Measurements from ENCODE around the gene F2. TPM values are rescaled to one million over a fixed set of nuclear protein-coding genes. Genes with fewer than 3 reads are reported as not detected.

The F2 gene
- total RNA-seq, 4 donors from 2014 or later, result 1.4 to 3.0 TPM; not detected in 2

GRCh38 chr11:46760429-46761128 is 41.6 kb downstream of the F2 start:
- TF ChIP-seq POLR2A (IDR thresholded peaks at IDR 0.05) (peak in 1 of 2 donors; percentile 46), CTCF (IDR thresholded peaks at IDR 0.05 in 4 of 5, conservative IDR thresholded peaks at IDR 0.05 in 1 of 5) (no peak)
- Histone ChIP-seq H3K36me3 (peaks cover 0 to 96% of the 10 kb centered on the region in 2 donors), H3K4me3 (no peak overlapping the region), H3K27ac (peak overlapping the region; percentile 73 to 84 (median 82)), H3K4me1 (peaks cover 0 to 15% of the 10 kb centered on the region in 2 donors), H3K27me3 (no peaks in the 10 kb centered on the region), H3K9me3 (no peaks in the 10 kb centered on the region)
- intact Hi-C loops (cut with DNase I; ENCODE audit: low total_unique reads), result loop anchor here (2.0 to 5.0 kb wide), 2 partner anchors 37 to 50 kb away; no protein-coding TSS in a partner anchor
- in situ Hi-C loops (cut with MboI; ENCODE audit: low sequenced_read_pairs in 4 of 4), result no loop called here
- DNase-seq (peak; percentile 63 to 87), ATAC-seq (peak; percentile 77 to 91)

GRCh38 chr11:46761807-46762206 is 42.8 kb downstream of the F2 start:
- in situ Hi-C loops (cut with MboI; ENCODE audit: low sequenced_read_pairs in 4 of 4) (no loop called here), intact Hi-C loops (cut with DNase I; ENCODE audit: low total_unique reads) (loop anchor here (2.0 to 5.0 kb wide), 2 partner anchors 35 to 51 kb away; no protein-coding TSS in a partner anchor)
- Histone ChIP-seq H3K4me3 (no peak overlapping the region), H3K27ac (peak overlapping the region; percentile 73 to 84 (median 82)), H3K36me3 (peaks cover 4 to 96% of the 10 kb centered on the region in 2 donors), H3K27me3 (no peaks in the 10 kb centered on the region), H3K4me1 (peaks cover 0 to 15% of the 10 kb centered on the region in 2 donors), H3K9me3 (no peaks in the 10 kb centered on the region)
- DNase-seq (no peak), ATAC-seq (peak; percentile 47 to 63)
- TF ChIP-seq CTCF (IDR thresholded peaks at IDR 0.05 in 4 of 5, conservative IDR thresholded peaks at IDR 0.05 in 1 of 5), result no peak

- no peak overlapping the region for H3K4me3 ChIP-seq
- no peaks in the 10 kb centered on the region for H3K27me3 ChIP-seq
- peaks cover 0 to 15% of the 10 kb centered on the region in 2 donors for H3K4me1 ChIP-seq
- DNase-seq (peak; percentile 8 to 53), ATAC-seq (peak; percentile 64 to 68)
- H3K9me3 ChIP-seq, result no peaks in the 10 kb centered on the region
- no peak for TF ChIP-seq CTCF (IDR thresholded peaks at IDR 0.05 in 4 of 5, conservative IDR thresholded peaks at IDR 0.05 in 1 of 5)
- TF ChIP-seq POLR2A (IDR thresholded peaks at IDR 0.05), result peak in 1 of 2 donors; percentile 34
- in situ Hi-C loops (cut with MboI; ENCODE audit: low sequenced_read_pairs in 4 of 4), result no loop called here
- peaks cover 4 to 96% of the 10 kb centered on the region in 2 donors for H3K36me3 ChIP-seq
- intact Hi-C loops (cut with DNase I; ENCODE audit: low total_unique reads), result loop anchor here (5.0 kb wide), 1 partner anchor 35 kb away; no protein-coding TSS in a partner anchor
- H3K27ac ChIP-seq, result peak overlapping the region; percentile 73 to 84 (median 82)
These were observed 43.2 kb downstream of the F2 start for GRCh38 chr11:46762248-46762647.

- intact Hi-C loops (cut with DNase I; ENCODE audit: low total_unique reads), result no loop called here
- H3K27me3 ChIP-seq, result no peaks in the 10 kb centered on the region
- ATAC-seq (no peak), DNase-seq (no peak)
- no peaks in the 10 kb centered on the region for H3K9me3 ChIP-seq
- no peak for TF ChIP-seq CTCF (IDR thresholded peaks at IDR 0.05 in 4 of 5, conservative IDR thresholded peaks at IDR 0.05 in 1 of 5)
- TF ChIP-seq POLR2A (IDR thresholded peaks at IDR 0.05), result no peak
- peaks cover 4 to 94% of the 10 kb centered on the region in 2 donors for H3K36me3 ChIP-seq
- no peak overlapping the region for H3K4me3 ChIP-seq
- H3K27ac ChIP-seq, result no peak overlapping the region
- in situ Hi-C loops (cut with MboI; ENCODE audit: low sequenced_read_pairs in 4 of 4), result no loop called here
- peaks cover 0 to 4% of the 10 kb centered on the region in 2 donors for H3K4me1 ChIP-seq
These were observed 47.6 kb downstream of the F2 start for GRCh38 chr11:46766656-46767055.
